RKO (cell line): ENCODE data around the gene GSE1.
"Not testable (repeated sequence)": the region's sequence is repeated elsewhere in the genome, so short reads cannot be mapped to it uniquely, and the experiment has no call there.

Experiments
- DNase-seq: peaks from one replicate; pipeline ENCODE4 v3.0.0-alpha.2; 2016; ENCODE audit warnings: low spot score

Gene GSE1

DNA sequence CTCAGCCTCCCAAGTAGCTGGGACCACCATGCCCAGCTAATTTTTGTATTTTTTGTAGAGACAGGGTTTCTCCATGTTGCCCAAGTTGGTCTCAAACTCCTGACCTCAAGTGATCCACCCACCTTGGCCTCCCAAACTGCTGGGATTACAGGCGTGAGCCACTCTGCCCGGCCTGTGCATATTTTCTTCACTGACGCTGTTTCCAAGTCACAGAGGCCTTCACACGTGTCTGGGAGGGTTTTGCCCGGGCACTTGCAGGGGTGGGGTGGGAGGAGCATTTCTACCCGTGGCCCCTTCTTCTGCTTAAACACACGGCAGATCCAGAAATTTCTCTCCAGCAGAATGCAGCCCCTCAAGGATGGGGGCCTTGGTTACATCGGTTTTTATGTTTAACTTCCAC, 20.8 kb upstream of the GSE1 start:
- DNase-seq = not testable (repeated sequence)

GRCh38 chr16:85592700-85593493, 20.2 kb upstream of the GSE1 start:
- DNase-seq = no peak

DNA sequence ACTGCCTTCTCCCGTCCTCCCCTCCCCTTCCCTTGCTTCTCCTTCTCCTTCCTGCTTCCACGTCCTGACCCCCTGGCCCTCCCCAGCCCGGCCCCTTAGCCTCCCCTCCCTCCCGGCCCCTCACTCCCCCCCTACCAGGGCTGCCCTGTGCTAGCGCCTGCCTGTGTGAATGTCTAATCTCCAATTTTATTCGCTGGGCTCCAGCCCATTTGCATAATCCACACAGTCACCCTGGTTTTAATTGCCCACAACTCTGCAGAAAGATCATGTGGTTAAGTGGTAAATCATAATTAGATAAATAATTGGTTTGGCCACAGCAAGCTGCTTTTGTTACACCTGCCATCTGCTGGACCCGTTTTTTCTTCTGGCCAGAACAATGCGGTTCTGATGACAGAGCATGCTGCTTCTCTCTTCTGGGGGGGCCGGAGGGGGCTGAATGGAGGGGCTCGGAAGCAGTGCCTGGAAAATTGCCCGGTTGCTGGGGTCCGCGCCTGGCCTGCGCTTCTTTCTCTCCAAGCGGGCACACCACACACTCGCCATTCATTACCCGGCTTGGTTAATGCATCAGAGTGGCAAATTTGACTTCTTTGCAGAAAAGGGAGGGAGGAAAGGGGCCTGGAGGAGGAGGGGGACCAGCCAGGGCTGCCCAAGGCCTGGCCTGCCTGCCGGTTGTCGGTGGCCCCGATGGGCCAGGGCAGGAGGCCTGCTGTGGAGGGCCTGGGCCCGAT, 19.5 kb upstream of the GSE1 start:
- no peak for DNase-seq

GRCh38 chr16:85594273-85594977, 18.7 kb upstream of the GSE1 start:
- no peak for DNase-seq

DNA sequence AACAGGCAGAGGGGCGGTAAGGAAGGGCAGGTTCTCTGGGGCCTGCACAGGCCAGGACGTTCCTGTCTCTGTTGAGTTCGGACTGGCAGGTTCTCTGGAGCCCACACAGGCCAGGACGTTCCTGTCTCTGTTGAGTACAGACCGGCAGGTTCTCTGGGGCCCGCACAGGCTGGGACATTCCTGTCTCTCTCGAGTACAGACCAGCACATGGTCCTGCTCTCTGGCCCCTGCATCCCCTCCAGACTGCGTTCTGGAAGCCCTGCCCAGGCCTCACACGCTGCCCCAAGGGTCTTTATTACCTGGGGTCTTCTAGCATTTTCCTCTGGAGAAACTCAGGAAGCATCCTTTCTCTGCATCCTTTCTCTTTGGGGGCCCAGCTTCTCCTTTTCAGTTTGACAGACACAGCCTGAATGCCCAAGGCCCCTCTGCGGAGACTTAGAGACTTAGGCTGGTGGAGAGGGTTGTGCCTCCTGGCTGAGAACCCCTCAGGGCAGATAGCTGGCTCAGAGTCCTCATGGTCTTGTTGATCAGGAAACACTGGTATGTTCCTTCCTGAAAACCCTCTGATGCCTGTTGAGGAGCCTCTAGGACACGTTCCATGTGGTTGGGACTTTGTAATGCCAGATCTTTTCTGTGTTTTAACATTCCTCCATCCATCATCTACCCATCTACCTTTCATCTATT, 18.0 kb upstream of the GSE1 start:
- DNase-seq = no peak

DNA sequence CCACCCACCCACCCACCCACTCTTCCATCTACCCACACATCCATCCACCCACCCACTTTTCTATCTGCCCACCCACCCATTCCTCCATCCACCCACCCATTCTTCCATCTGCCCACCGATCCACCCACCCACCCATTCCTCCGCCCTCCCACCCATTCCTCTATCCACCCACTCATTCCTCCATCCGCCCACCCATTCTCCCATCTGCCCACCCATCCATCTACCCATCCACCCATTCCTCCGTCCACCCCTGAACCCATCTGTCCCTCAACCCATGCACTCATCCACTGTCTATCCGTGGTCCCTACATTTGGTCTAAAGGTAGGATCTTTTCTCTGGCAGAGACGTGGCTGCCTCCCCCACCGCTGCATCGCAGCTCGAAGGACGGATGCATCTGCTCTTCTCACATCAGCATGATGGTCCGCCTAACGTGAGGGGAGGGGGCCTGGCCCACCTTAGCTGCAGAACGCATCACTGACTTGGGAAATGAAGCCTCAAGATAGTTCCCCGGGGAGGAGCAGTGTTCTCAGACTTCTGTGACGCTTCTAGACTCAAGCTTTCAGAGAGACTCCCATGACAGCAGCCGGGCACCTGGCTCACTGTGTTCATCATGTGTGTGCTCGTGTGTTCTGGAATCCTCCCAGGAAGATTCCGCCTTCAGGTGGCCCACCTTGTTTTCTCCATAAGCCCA, 17.2 kb upstream of the GSE1 start:
- DNase-seq = no peak

DNA sequence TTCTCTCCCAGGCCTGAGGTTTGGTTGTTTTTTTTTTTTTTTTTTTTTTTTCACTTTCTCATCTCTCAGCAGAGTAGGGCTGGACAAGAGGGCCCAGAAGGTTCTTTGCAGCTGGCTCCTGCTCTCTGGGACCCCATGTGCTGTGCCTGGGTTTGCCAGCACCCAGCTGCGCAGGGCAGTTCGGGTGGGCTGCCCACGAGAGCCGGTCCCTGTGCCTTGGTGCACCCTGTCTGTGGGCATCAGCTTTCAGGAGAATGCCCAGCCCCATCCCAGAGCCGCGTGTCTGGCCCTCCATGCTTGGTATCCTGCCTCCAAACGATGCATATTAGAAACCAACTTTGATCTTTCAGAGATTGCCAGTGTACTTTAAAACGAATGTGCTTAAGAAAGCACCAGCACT, 15.0 kb upstream of the GSE1 start:
- no peak for DNase-seq

- no peak for DNase-seq
These were observed 13.0 kb upstream of the GSE1 start for GRCh38 chr16:85600078-85600477.

DNA sequence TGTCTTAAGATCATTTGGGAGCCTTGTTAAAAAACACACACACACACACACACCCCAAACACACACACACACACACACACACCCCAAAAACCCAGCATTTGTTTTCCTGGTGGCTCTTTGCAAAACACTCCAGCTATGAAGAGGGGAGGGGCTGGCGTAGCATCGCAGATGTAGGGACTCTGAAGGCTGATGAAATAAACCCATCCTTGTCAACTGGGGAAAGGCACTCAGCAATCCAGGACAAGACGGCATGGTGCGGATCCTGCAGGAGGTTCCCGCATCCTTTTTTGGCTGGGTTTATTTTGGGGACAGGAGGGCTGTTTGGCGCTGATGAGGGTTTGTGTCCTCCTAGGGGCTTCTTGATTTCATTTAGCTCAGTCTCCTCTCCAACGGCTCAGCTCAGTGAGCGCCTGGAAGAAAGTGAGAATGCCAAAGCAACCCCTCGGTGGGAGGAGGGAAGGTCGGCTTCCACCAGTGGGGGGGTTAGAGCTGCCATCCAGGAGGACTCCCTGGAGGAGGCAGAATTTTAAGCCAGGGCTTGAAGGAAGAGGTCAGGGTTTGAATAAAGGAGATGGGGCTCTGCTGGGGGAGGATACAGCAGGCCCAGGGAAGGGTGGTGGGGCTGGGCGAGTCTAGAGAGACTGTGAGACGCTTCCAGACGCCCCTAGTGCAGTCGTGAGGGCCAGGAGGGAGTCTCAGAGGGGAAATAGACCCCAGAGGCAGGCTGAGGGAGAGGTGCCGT, 12.4 kb upstream of the GSE1 start:
- DNase-seq = no peak

DNA sequence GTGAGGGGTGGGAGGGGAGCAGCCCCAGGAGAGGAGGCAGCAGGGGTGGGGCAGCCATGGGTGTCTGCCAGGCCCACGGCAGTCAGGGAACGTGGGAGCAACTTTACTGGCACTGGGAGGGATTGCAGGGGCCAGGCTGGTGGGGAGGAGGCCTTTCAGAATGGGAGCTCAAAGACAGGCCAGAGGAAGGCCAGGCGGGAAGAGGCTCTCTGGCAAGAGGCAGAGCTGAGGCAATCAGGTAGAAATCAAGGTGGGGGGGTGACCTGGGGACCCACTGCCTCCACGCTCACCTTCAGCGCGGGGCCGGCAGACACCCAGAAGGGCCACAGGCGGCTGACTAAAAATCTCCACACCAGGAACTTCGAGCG, 11.9 kb upstream of the GSE1 start:
- DNase-seq = no peak

GRCh38 chr16:85601730-85602401, 11.3 kb upstream of the GSE1 start:
- no peak for DNase-seq

DNA sequence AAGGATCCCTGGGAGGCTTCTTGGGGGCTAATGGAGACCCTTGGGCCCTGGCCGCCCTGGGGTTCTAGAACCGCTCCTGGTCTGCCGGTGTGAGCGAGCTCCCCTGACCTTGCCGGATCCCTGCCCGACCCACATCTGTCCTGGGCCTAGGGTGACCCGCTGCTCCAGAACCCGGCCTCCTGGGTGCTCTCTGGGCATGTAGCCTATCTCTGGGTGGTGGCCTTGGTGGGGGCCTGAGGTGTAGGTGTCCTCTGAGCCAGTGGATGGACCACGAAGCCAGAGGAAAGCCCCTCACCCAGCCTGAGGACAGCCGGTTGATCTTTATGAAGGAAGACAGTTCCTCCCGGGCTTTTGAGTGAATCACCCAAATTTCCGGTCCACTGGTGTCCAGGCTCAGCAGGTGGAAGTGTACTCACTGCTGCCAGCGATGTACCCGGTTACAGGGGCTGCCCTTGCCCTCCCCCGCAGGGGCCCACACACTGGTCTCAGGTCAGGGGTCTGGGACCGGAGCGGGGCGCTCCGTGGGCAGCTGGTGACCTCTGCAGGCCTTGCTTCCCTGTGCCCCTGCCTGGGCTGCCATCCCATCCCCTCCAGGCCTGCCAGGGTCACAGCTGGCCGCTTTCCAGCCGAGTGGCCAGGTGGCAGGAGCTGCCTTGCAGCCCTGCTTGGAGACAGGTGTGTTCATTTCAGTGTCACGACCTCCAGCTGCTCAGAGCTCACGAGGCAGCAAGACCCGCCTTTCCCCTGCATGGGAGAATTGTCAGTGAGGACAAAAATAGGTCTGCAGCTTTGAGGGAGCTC, 10.5 kb upstream of the GSE1 start:
- no peak for DNase-seq

DNA sequence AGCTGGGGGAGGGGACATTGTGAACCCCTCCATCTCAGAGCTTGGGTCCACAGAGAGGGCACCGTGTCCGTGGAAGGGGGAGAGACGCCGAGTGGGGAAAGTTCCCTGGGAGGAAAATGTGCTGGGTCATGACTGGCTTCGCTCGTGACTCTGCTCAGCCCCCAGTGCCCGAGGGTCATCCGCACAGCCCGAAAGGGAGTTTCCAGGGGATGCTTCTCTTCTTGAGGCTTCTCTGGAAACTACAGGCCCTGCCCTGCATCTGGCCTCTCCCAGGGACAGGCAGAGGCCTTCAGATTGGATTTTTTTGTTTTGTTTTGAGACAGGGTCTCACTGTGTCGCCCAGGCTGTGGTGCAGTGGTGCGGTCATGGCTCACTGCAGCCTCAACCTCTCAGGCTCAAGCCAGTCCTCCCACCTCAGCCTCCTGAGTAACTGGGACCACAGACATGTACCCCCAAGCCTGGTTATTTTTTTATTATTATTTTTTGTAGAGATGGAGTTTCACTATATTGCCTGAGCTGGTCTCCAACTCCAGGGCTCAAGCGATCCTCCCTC, 9.8 kb upstream of the GSE1 start:
- DNase-seq = no peak

GRCh38 chr16:85604145-85604705, 8.9 kb upstream of the GSE1 start:
- DNase-seq = no peak

DNA sequence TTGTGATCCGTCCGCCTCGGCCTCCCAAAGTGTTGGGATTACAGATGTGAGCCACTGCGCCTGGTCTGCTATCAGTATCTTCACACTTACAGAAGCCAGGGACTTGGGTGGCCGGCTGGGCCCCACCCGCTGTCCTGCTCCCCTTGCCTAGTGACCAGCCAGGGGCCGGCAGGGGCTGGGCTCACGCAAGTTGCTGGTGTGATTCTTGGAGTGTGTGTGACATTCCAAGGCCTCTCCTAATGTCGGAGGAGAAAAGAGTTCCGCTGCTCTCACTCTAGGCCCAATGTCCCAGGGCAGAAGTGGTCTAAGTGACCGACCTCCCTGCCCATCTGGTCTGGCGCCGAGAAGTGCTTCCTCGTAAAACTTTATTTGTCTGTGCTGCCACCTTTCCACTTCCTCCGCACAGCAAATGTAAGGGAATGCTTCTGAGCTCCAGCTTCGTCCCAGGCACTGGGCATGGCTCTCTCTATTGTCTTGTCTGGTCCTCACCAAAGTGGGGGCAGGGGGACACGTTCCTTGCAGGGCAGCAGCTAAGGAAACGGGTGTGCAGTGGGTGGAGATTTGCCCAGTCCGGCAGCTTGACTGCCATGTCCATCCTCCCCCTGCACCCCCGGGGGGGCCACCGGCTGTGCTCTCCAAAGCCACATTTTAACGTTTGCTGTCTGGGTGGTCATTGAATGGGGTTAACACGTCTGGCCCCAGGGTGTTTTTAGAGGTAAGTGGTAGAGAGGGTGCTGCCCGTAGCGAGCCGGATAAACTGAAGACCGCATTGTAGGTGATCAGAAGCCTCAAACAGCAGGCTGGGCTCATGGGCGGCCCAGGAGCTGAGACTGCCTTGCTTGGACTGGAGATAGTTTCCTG, 7.8 kb upstream of the GSE1 start:
- no peak for DNase-seq

GRCh38 chr16:85605912-85606841, 6.9 kb upstream of the GSE1 start:
- DNase-seq = no peak

DNA sequence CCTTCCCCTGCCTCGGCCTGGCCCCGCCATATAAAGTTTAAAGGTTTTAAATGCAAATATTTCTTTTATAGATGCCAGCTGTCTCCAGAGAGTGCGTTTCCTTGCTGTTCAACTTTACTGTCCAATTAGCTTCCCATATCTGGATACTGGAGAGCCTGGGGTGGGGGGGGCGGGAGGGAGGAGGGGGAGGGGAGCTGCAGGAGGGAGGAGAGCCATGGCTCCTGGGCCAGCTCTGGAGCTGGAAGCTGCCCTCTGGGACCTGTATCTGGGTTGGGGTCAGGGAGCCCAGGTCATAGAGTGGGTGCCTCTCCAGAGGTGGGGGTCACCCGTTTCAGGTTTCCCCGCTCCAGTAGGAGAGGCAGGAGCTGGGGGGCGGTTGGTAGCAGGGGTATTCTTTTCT, 6.2 kb upstream of the GSE1 start:
- DNase-seq = no peak
